IMR-90 (cell line): ENCODE data around the gene UBFD1. TPM values are rescaled to one million over a fixed set of nuclear protein-coding genes. Genes with fewer than 3 reads are reported as not detected.

Experiments used
- ATAC-seq: fragments of 200-7000 bp; cut with Tn5 transposase; 2 replicates; pipeline ENCODE4 v1.9.1; 2020; ENCODE audit warnings: low read depth, mild to moderate bottlenecking, moderate library complexity
- BruUV-seq: library from RNA; stranded (reverse); fragments of 400-500 nt; replicated peaks from 2 replicates; lab custom pipeline; 2021; lab: Mats Ljungman, UMichigan
- CTCF ChIA-PET: fragments of 300-600 bp; formaldehyde crosslinking; extraction: SDS; loops from one replicate; lab custom pipeline; 2021; ENCODE audit warnings: antibody characterized with exemption; lab: Yijun Ruan, JAX
- POLR2A ChIA-PET: fragments of 300-600 bp; sonication (Branson Sonifier 250); formaldehyde crosslinking; loops from one replicate; lab custom pipeline; 2022; ENCODE audit warnings: antibody characterized with exemption; ENCODE audit not compliant: unreplicated experiment; lab: Charles Lee
- DNase-seq: peaks from one replicate; pipeline ENCODE4 v3.0.0; 2013
- H2AFZ ChIP-seq: replicated peaks from 2 replicates; pipeline ENCODE3; 2013; ENCODE audit warnings: low read length, mild to moderate bottlenecking; ENCODE audit not compliant: poor library complexity
- H2AK5ac ChIP-seq: 2 replicates; pipeline ENCODE4 v1.6.1; 2013; ENCODE audit warnings: low read depth, low read length, inconsistent platforms
- H2AK9ac ChIP-seq: replicated peaks from 2 replicates; pipeline ENCODE3; 2013; ENCODE audit warnings: mild to moderate bottlenecking, low read depth, low read length, moderate library complexity; ENCODE audit not compliant: poor library complexity
- H2BK120ac ChIP-seq: 2 replicates; pipeline ENCODE4 v1.6.1; 2013; ENCODE audit warnings: low read depth, low read length, inconsistent platforms
- H2BK15ac ChIP-seq: 3 replicates; pipeline ENCODE4 v1.6.1; 2013; ENCODE audit warnings: low read depth, low read length, inconsistent platforms
- H2BK20ac ChIP-seq: 2 replicates; pipeline ENCODE4 v1.6.1; 2013; ENCODE audit warnings: low read depth, mild to moderate bottlenecking, inconsistent platforms, low read length, moderate library complexity
- H2BK5ac ChIP-seq: 2 replicates; pipeline ENCODE4 v1.6.1; 2013; ENCODE audit warnings: mild to moderate bottlenecking, low read depth, low read length, inconsistent platforms; ENCODE audit not compliant: poor library complexity, severe bottlenecking
- H3K14ac ChIP-seq: replicated peaks from 2 replicates; pipeline ENCODE4 v1.6.1; 2013; ENCODE audit warnings: low read depth, low read length, inconsistent platforms
- H3K18ac ChIP-seq: 2 replicates; pipeline ENCODE4 v1.6.1; 2013; ENCODE audit warnings: low read depth, low read length, control low read depth
- H3K23ac ChIP-seq: 2 replicates; pipeline ENCODE4 v1.6.1; 2013; ENCODE audit warnings: low read depth, low read length, inconsistent platforms
- H3K27ac ChIP-seq: 2 replicates; pipeline ENCODE4 v1.5.1; 2013; ENCODE audit warnings: mild to moderate bottlenecking, control low read depth, low read length; ENCODE audit not compliant: insufficient read depth
- H3K27me3 ChIP-seq: 2 replicates; pipeline ENCODE4 v1.6.1; 2013; ENCODE audit warnings: low read length; ENCODE audit not compliant: control insufficient read depth, insufficient read depth
- H3K36me3 ChIP-seq: 2 replicates; pipeline ENCODE4 v1.6.1; 2013; ENCODE audit warnings: low read length, mixed read lengths; ENCODE audit not compliant: control insufficient read depth, insufficient read depth
- H3K4ac ChIP-seq: 2 replicates; pipeline ENCODE4 v1.6.1; 2013; ENCODE audit warnings: low read depth, low read length, inconsistent platforms
- H3K4me1 ChIP-seq: 2 replicates; pipeline ENCODE4 v1.6.1; 2013; ENCODE audit warnings: low read length, mixed read lengths; ENCODE audit not compliant: control insufficient read depth, insufficient read depth
- H3K4me2 ChIP-seq: 2 replicates; pipeline ENCODE4 v1.6.1; 2013; ENCODE audit warnings: low read depth, mild to moderate bottlenecking, control low read depth, low read length, moderate library complexity
- H3K4me3 ChIP-seq: 2 replicates; pipeline ENCODE4 v1.5.1; 2013; ENCODE audit warnings: low read depth, mild to moderate bottlenecking, control low read depth, low read length, moderate library complexity; ENCODE audit not compliant: insufficient read depth
- H3K56ac ChIP-seq: 2 replicates; pipeline ENCODE4 v1.6.1; 2013; ENCODE audit warnings: low read length, inconsistent platforms; ENCODE audit not compliant: insufficient read depth; ENCODE audit errors: extremely low read depth
- H3K79me1 ChIP-seq, 2 experiments: 2 replicates each; pipeline ENCODE4 v1.6.1; 2013; ENCODE audit warnings: low read length in 2 of 2, inconsistent platforms in 1 of 2, low read depth in 1 of 2
- H3K9ac ChIP-seq: 2 replicates; pipeline ENCODE4 v1.6.1; 2013; ENCODE audit warnings: low read depth, low read length, control low read depth
- H3K9me1 ChIP-seq: 2 replicates; pipeline ENCODE4 v1.6.1; 2013; ENCODE audit warnings: low read length, inconsistent platforms; ENCODE audit not compliant: insufficient read depth
- H3K9me3 ChIP-seq: 2 replicates; pipeline ENCODE4 v1.6.1; 2013; ENCODE audit warnings: low read length; ENCODE audit not compliant: control insufficient read depth, insufficient read depth
- H4K20me1 ChIP-seq: 2 replicates; pipeline ENCODE4 v1.6.1; 2013; ENCODE audit warnings: low read length, inconsistent platforms; ENCODE audit not compliant: insufficient read depth
- H4K5ac ChIP-seq: 2 replicates; pipeline ENCODE4 v1.6.1; 2013; ENCODE audit warnings: mild to moderate bottlenecking, low read depth, low read length, control low read depth
- H4K8ac ChIP-seq, 2 experiments: 2 replicates each; pipeline ENCODE4 v1.6.1; 2013; ENCODE audit warnings: low read depth in 2 of 2, low read length in 2 of 2, control low read depth in 1 of 2, inconsistent platforms in 1 of 2
- H4K91ac ChIP-seq: 2 replicates; pipeline ENCODE4 v1.6.1; 2013; ENCODE audit warnings: low read depth, low read length, inconsistent platforms; ENCODE audit not compliant: insufficient read depth
- MAFK ChIP-seq: IDR thresholded peaks from 2 replicates; pipeline ENCODE4 v1.6.1; 2012; ENCODE audit warnings: low read depth, low read length, improper control_type of control experiment
- MXI1 ChIP-seq: IDR thresholded peaks from 2 replicates; pipeline ENCODE4 v1.6.1; 2012; ENCODE audit warnings: low read depth, mild to moderate bottlenecking, low read length, moderate library complexity, borderline replicate concordance
- POLR2A ChIP-seq: IDR thresholded peaks from 2 replicates; pipeline ENCODE4 v1.6.1; 2012; ENCODE audit warnings: mild to moderate bottlenecking, low read depth, low read length
- RFX5 ChIP-seq: IDR thresholded peaks from 2 replicates; pipeline ENCODE4 v1.8.0; 2012; ENCODE audit warnings: low read depth, mild to moderate bottlenecking, low read length, moderate library complexity
- WGBS, 2 experiments: methylation state at CpG; one replicate each; pipeline versions ENCODE4 v1.1.5 to v1.1.7; 2013; ENCODE audit warnings: missing lambda C conversion rate in 2 of 2; ENCODE audit not compliant: insufficient read length in 1 of 2; ENCODE audit errors: extremely low coverage in 2 of 2; 5-methylcytosine and 5-hydroxymethylcytosine counted together
- dilution Hi-C: fragments of 300-500 bp; cut with HindIII; formaldehyde crosslinking; loops from one replicate; pipeline ENCODE4 v1.14.3; 2018; ENCODE audit warnings: low sequenced_read_pairs; ENCODE audit not compliant: unreplicated experiment
- in situ Hi-C: fragments of 300-500 bp; cut with MboI; formaldehyde crosslinking; loops from 3 replicates; pipeline ENCODE4 v1.14.3; 2019; ENCODE audit warnings: low sequenced_read_pairs, inconsistent platforms, mixed read lengths
- intact Hi-C: fragments of 100-400 bp; cut with micrococcal nuclease; formaldehyde crosslinking; loops from 2 replicates; pipeline ENCODE4 v1.10.0; 2022
- polyA plus RNA-seq, 3 experiments: library from polyadenylated mRNA; depleted of rRNA; stranded (reverse); fragments of >200 nt; gene quantifications; 2 replicates each; pipeline ENCODE4 v1.2.3, GENCODE V29; 2012; ENCODE audit warnings: low replicate concordance in 1 of 3
- total RNA-seq: library from RNA; depleted of rRNA; stranded (reverse); fragments of >200 nt; gene quantifications from 2 replicates; pipeline ENCODE4 v1.2.3, GENCODE V29; 2012

Gene UBFD1
- total and polyA plus RNA-seq, 2 of the 4 experiments (the other 2 are of a cell fraction), result 39.3 to 55.0 TPM

DNA sequence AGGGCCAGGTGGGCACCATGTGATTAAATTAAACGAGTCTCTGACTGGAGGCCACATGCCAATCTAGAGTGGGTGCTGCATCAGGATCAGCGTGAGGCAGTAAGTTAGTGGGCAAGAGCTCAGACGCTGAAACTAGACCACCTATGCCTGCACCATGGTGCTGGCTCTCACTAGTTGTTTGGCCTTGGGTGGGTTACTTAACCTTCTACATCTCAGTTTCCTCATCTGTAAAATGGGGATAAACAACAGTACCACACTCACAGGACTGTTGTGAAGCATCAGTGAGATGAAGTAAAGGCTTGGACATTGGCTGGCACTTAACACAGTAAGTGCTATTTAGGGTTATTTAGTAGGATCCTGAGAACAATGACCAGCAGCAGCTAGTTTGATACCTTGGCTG lies 32.7 kb downstream of the UBFD1 start:
- H3K23ac ChIP-seq, result no peak overlapping the region
- no peak overlapping the region for H4K5ac ChIP-seq
- H2AK5ac ChIP-seq, result no peak overlapping the region
- no peak overlapping the region for H3K18ac ChIP-seq
- no peak overlapping the region for H4K91ac ChIP-seq
- peaks cover 9% of the 10 kb centered on the region for H3K4me1 ChIP-seq
- H2BK20ac ChIP-seq, result no peak overlapping the region
- H3K4ac ChIP-seq, result no peak overlapping the region
- H2AK9ac ChIP-seq, result no peak overlapping the region
- peaks cover 26% of the 10 kb centered on the region for H4K20me1 ChIP-seq
- CTCF ChIA-PET, result no interaction called here
- intact Hi-C loops (no loop called here), dilution Hi-C loops (no loop called here), in situ Hi-C loops (no loop called here)
- H2BK5ac ChIP-seq, result no peak overlapping the region
- H3K9ac ChIP-seq, result no peak overlapping the region
- H3K27ac ChIP-seq, result no peak overlapping the region
- H3K4me3 ChIP-seq, result no peak overlapping the region
- DNase-seq (no peak), ATAC-seq (no peak)
- TF ChIP-seq MXI1, result no peak
- no peak for TF ChIP-seq MAFK
- TF ChIP-seq RFX5, result no peak
- TF ChIP-seq POLR2A, result no peak
- WGBS, 2 experiments, result 40% methylated on average over 1 of the region's 3 CpGs; no CpG with 5 or more reads in 1 of the 2 experiments
- BruUV-seq, result no TSS peak
- H3K27me3 ChIP-seq, result no peaks in the 10 kb centered on the region
- no peak overlapping the region for H2BK120ac ChIP-seq
- H3K9me1 ChIP-seq, result peaks cover 15% of the 10 kb centered on the region
- H2BK15ac ChIP-seq, result no peak overlapping the region
- no peak overlapping the region for H3K4me2 ChIP-seq
- peaks cover 26 to 77% of the 10 kb centered on the region in 2 experiments for H3K79me1 ChIP-seq
- peaks cover 40% of the 10 kb centered on the region for H3K36me3 ChIP-seq
- no peak overlapping the region for H3K14ac ChIP-seq
- H2AFZ ChIP-seq, result no peak overlapping the region
- no peak overlapping the region for H4K8ac ChIP-seq
- POLR2A ChIA-PET, result no interaction called here
- no peaks in the 10 kb centered on the region for H3K9me3 ChIP-seq
- no peak overlapping the region for H3K56ac ChIP-seq
